Measurements from ENCODE around the gene GLB1L2. TPM values are rescaled to one million over a fixed set of nuclear protein-coding genes. Genes with fewer than 3 reads are reported as not detected.

Gene GLB1L2
- total and polyA plus RNA-seq, 7 experiments from 2014 or later = 0.26 to 2.4 (median 1.4) TPM

DNA sequence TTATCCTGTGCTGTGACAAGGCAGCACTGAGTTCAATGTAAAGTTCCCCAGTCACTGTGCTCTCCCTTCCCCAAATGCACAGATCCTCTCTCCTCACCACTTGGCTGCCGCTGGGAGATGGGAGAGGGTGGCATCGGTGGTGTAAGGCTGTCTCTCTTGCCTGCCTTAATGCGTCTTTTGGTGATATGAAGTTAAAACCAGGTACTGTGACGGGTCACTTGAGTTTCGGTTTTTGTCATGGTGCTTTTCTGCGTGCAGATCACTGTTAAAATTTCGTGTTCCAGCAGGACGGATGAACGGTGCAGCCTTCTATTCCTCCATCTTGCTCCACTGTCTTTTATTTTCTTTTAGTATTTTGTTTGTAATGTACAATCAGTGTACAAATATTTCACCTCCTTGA lies 18.6 kb downstream of the GLB1L2 start:
- Histone ChIP-seq H3K4me3 (ENCODE audit: low read length) (no peak overlapping the region), H3K9me3 (ENCODE audit: control insufficient read depth in 2 of 3, low read length in 3 of 3) (no peaks in the 10 kb centered on the region), H3K27me3 (ENCODE audit: control insufficient read depth in 2 of 2, insufficient read depth in 2 of 2, low read length in 2 of 2) (no peaks in the 10 kb centered on the region), H3K36me3 (ENCODE audit: control insufficient read depth in 2 of 3, insufficient read depth in 3 of 3, low read length in 3 of 3) (no peaks in the 10 kb centered on the region), H3K27ac (ENCODE audit: low read depth, low read length) (no peak overlapping the region), H3K4me1 (ENCODE audit: control insufficient read depth in 2 of 2, insufficient read depth in 2 of 2, low read length in 2 of 2) (peaks cover 4 to 16% of the 10 kb centered on the region in 2 donors)
- intact Hi-C loops (cut with micrococcal nuclease) = no loop called here
- POLR2A ChIA-PET = no interaction called here
- H3K27ac Mint-ChIP-seq = peak overlapping the region in 1 of 9 donors; percentile 83
- peaks cover 0 to 27% (median 7%) of the 10 kb centered on the region in 7 donors for H3K4me1 Mint-ChIP-seq
- CTCF ChIA-PET = no interaction called here
- no peak for DNase-seq
- H3K9me3 Mint-ChIP-seq = peaks cover 0 to 8% (median 0%) of the 10 kb centered on the region in 11 donors
- ATAC-seq = no peak
- peaks cover 0 to 7% (median 0%) of the 10 kb centered on the region in 5 donors for H3K27me3 Mint-ChIP-seq
- H3K4me3 Mint-ChIP-seq = no peak overlapping the region
- peaks cover 0 to 6% (median 3%) of the 10 kb centered on the region in 5 donors for H3K36me3 Mint-ChIP-seq

DNA sequence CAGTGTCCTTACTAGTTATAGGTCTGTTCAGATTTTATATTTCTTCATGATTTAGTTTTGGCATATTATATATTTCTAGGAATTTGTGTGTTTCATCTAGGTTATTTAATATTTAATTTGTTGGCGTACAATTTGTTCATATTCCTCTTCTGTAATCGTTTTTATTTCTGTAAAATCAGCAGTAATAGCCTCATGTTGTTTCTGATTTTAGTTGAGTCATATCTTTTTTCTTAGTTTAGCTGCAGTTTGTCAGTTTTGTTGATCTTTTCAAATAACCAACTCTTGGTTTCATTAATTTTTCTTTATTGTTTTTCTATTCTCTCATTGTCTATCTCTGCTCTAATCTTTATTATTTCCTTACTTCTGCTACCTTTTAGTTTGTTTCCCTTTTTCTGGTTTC lies 20.3 kb downstream of the GLB1L2 start:
- DNase-seq = no peak
- Histone ChIP-seq H3K4me1 (ENCODE audit: control insufficient read depth in 2 of 2, insufficient read depth in 2 of 2, low read length in 2 of 2) (peaks cover 4 to 16% of the 10 kb centered on the region in 2 donors), H3K27ac (ENCODE audit: low read depth, low read length) (no peak overlapping the region), H3K9me3 (ENCODE audit: control insufficient read depth in 2 of 3, low read length in 3 of 3) (no peaks in the 10 kb centered on the region), H3K36me3 (ENCODE audit: control insufficient read depth in 2 of 3, insufficient read depth in 3 of 3, low read length in 3 of 3) (no peaks in the 10 kb centered on the region), H3K4me3 (ENCODE audit: low read length) (no peak overlapping the region), H3K27me3 (ENCODE audit: control insufficient read depth in 2 of 2, insufficient read depth in 2 of 2, low read length in 2 of 2) (no peaks in the 10 kb centered on the region)
- POLR2A ChIA-PET = no interaction called here
- peaks cover 0 to 7% (median 0%) of the 10 kb centered on the region in 5 donors for H3K27me3 Mint-ChIP-seq
- intact Hi-C loops (cut with micrococcal nuclease) = no loop called here
- peaks cover 0 to 7% (median 3%) of the 10 kb centered on the region in 5 donors for H3K36me3 Mint-ChIP-seq
- peaks cover 0 to 30% (median 7%) of the 10 kb centered on the region in 7 donors for H3K4me1 Mint-ChIP-seq
- peaks cover 0 to 8% (median 0%) of the 10 kb centered on the region in 11 donors for H3K9me3 Mint-ChIP-seq
- no peak for ATAC-seq
- CTCF ChIA-PET = no interaction called here
- H3K4me3 Mint-ChIP-seq = no peak overlapping the region
- no peak overlapping the region for H3K27ac Mint-ChIP-seq

DNA sequence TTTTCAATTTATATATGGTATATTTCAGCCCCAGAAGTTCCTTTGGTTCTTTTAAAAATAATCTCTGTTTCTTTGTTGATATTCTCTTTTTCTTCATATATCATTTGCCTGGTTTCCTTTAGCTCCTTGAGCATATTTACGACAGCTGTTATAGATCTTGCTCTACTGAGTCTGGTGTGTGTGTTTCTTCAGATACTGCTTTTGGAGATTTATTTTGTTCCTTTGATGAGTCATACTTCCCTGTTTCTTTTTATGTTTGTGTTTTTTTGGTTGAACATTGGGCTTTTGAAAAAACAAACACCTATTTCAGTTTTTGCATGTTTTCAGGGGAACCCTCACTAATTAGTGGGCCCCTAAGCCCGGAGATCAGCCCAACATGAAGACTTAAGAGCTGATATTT lies 23.3 kb downstream of the GLB1L2 start:
- H3K36me3 Mint-ChIP-seq = peaks cover 0 to 10% (median 3%) of the 10 kb centered on the region in 5 donors
- Histone ChIP-seq H3K36me3 (ENCODE audit: control insufficient read depth in 2 of 3, insufficient read depth in 3 of 3, low read length in 3 of 3) (no peaks in the 10 kb centered on the region), H3K4me1 (ENCODE audit: control insufficient read depth in 2 of 2, insufficient read depth in 2 of 2, low read length in 2 of 2) (peaks cover 4% of the 10 kb centered on the region in 2 donors), H3K27ac (ENCODE audit: low read depth, low read length) (no peak overlapping the region), H3K4me3 (ENCODE audit: low read length) (no peak overlapping the region), H3K9me3 (ENCODE audit: control insufficient read depth in 2 of 3, low read length in 3 of 3) (no peaks in the 10 kb centered on the region), H3K27me3 (ENCODE audit: control insufficient read depth in 2 of 2, insufficient read depth in 2 of 2, low read length in 2 of 2) (no peaks in the 10 kb centered on the region)
- POLR2A ChIA-PET = interaction anchor here (0.5 kb wide), 1 partner anchor 290 kb away, joined by 3 read pairs; no protein-coding TSS in a partner anchor
- no peak for DNase-seq
- CTCF ChIA-PET = interaction anchor here (0.5 kb wide), 1 partner anchor 119 kb away, joined by 3 read pairs; no protein-coding TSS in a partner anchor
- peaks cover 0 to 23% (median 4%) of the 10 kb centered on the region in 7 donors for H3K4me1 Mint-ChIP-seq
- peaks cover 0 to 7% (median 6%) of the 10 kb centered on the region in 5 donors for H3K27me3 Mint-ChIP-seq
- H3K9me3 Mint-ChIP-seq = peaks cover 0 to 8% (median 0%) of the 10 kb centered on the region in 11 donors
- no peak for ATAC-seq
- intact Hi-C loops (cut with micrococcal nuclease) = no loop called here
- H3K4me3 Mint-ChIP-seq = no peak overlapping the region
- no peak overlapping the region for H3K27ac Mint-ChIP-seq

DNA sequence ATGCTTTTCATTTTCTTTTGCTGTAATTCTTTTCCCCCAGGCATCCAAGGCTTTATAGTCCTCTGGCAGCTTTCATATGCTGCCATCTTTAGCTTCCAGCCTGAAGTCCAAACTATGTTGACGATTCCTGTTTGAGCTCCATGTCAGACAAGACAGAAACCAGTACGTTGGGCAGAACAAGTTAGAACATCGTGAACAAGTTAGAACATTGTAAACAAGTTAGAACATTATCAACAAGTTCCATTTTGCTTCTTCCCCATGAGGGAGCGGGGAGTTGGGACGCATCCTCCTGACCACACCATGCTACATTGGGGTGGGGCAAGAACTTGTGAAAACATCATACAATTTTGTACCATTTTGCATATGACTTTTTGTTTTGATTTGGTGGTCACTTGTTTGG lies 23.9 kb downstream of the GLB1L2 start:
- intact Hi-C loops (cut with micrococcal nuclease) = no loop called here
- POLR2A ChIA-PET = no interaction called here

DNA sequence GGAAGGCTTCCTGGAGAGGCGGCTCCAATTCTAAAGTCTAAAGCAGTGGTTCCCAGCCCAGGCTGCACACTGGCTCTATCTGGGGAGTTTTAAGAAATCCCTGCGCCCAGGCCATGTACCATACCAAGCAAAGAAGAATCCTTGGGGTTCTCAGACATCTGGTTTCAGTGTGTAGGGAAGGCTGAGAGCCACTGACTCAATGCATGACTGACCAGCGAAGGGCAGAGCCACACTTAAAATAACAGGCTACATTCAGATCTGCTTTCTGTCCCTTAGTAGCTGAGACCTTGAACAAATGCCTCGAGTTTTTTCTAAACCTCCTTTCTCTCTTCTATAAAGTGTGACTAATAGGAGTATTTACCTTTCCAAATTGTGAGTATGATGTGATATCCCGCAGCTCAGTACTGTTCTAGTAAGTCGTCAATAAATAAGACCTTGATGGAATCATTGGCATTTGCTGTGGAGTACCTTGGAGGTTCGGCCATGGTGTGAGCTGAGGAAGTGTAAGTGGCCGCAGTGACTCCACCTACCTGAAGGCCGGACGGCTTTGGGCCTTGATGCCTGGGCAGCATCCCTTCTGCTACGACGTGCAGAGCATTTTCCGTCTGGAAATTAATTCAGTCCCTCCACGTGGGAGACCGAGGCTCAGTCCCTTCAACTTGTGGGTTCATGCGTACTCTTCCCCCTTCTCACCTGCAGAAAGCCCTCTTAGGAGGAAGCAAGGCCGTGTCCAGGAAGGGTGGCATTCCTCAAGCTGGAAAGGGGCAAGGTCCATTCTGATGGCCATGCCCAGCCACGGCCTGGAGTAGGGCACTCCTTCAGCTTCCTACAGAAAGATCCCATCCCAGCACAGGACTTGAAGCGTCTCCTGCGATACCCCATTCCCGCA lies 25.1 kb downstream of the GLB1L2 start:
- ChIA-PET POLR2A (no interaction called here), CTCF (no interaction called here)
- H3K4me3 Mint-ChIP-seq = no peak overlapping the region
- H3K4me1 ChIP-seq (ENCODE audit: control insufficient read depth in 2 of 2, insufficient read depth in 2 of 2, low read length in 2 of 2) = peaks cover 0 to 6% of the 10 kb centered on the region in 2 donors
- no peak overlapping the region for H3K27ac Mint-ChIP-seq
- no peaks in the 10 kb centered on the region for H3K36me3 ChIP-seq (ENCODE audit: control insufficient read depth in 2 of 3, insufficient read depth in 3 of 3, low read length in 3 of 3)
- peaks cover 0 to 8% (median 0%) of the 10 kb centered on the region in 11 donors for H3K9me3 Mint-ChIP-seq
- no peak for ATAC-seq
- no peaks in the 10 kb centered on the region for H3K27me3 ChIP-seq (ENCODE audit: control insufficient read depth in 2 of 2, insufficient read depth in 2 of 2, low read length in 2 of 2)
- H3K27ac ChIP-seq (ENCODE audit: low read depth, low read length) = no peak overlapping the region
- no peak for DNase-seq
- intact Hi-C loops (cut with micrococcal nuclease) = no loop called here
- peaks cover under 1 to 10% (median 6%) of the 10 kb centered on the region in 5 donors for H3K27me3 Mint-ChIP-seq
- peaks cover 0 to 11% (median 3%) of the 10 kb centered on the region in 5 donors for H3K36me3 Mint-ChIP-seq
- H3K4me1 Mint-ChIP-seq = peaks cover 3 to 24% (median 12%) of the 10 kb centered on the region in 7 donors
- H3K4me3 ChIP-seq (ENCODE audit: low read length) = no peak overlapping the region
- H3K9me3 ChIP-seq (ENCODE audit: control insufficient read depth in 2 of 3, low read length in 3 of 3) = no peaks in the 10 kb centered on the region

More for the DNA sequence above, 23.9 kb downstream of the GLB1L2 start:
- H3K9me3 ChIP-seq (ENCODE audit: control insufficient read depth in 2 of 3, low read length in 3 of 3) = no peaks in the 10 kb centered on the region
- no peak for ATAC-seq
- H3K36me3 ChIP-seq (ENCODE audit: control insufficient read depth in 2 of 3, insufficient read depth in 3 of 3, low read length in 3 of 3) = no peaks in the 10 kb centered on the region
- H3K4me1 Mint-ChIP-seq = peaks cover 0 to 21% (median 7%) of the 10 kb centered on the region in 7 donors
- H3K27me3 ChIP-seq (ENCODE audit: control insufficient read depth in 2 of 2, insufficient read depth in 2 of 2, low read length in 2 of 2) = no peaks in the 10 kb centered on the region
- peaks cover 0 to 8% (median 6%) of the 10 kb centered on the region in 5 donors for H3K27me3 Mint-ChIP-seq
- no peak overlapping the region for H3K4me3 ChIP-seq (ENCODE audit: low read length)
- no peak overlapping the region for H3K27ac Mint-ChIP-seq
- H3K27ac ChIP-seq (ENCODE audit: low read depth, low read length) = no peak overlapping the region
- H3K9me3 Mint-ChIP-seq = peaks cover 0 to 8% (median 0%) of the 10 kb centered on the region in 11 donors
- no peak overlapping the region for H3K4me3 Mint-ChIP-seq
- DNase-seq = no peak
- H3K4me1 ChIP-seq (ENCODE audit: control insufficient read depth in 2 of 2, insufficient read depth in 2 of 2, low read length in 2 of 2) = peaks cover 0 to 6% of the 10 kb centered on the region in 2 donors
- CTCF ChIA-PET = no interaction called here
- H3K36me3 Mint-ChIP-seq = peaks cover 0 to 11% (median 3%) of the 10 kb centered on the region in 5 donors

GRCh38 chr11:134357545-134357839 lies 25.7 kb downstream of the GLB1L2 start:
- DNase-seq = no peak
- Mint-ChIP-seq H3K4me3 (no peak overlapping the region), H3K4me1 (peaks cover 6 to 26% (median 16%) of the 10 kb centered on the region in 7 donors), H3K9me3 (peaks cover 0 to 8% (median 0%) of the 10 kb centered on the region in 11 donors), H3K36me3 (peaks cover 0 to 11% (median 3%) of the 10 kb centered on the region in 5 donors), H3K27ac (no peak overlapping the region), H3K27me3 (peaks cover 3 to 13% (median 7%) of the 10 kb centered on the region in 5 donors)
- intact Hi-C loops (cut with micrococcal nuclease) = no loop called here
- Histone ChIP-seq H3K4me1 (ENCODE audit: control insufficient read depth in 2 of 2, insufficient read depth in 2 of 2, low read length in 2 of 2) (peaks cover 0 to 6% of the 10 kb centered on the region in 2 donors), H3K27me3 (ENCODE audit: control insufficient read depth in 2 of 2, insufficient read depth in 2 of 2, low read length in 2 of 2) (no peaks in the 10 kb centered on the region), H3K4me3 (ENCODE audit: low read length) (no peak overlapping the region), H3K27ac (ENCODE audit: low read depth, low read length) (no peak overlapping the region), H3K36me3 (ENCODE audit: control insufficient read depth in 2 of 3, insufficient read depth in 3 of 3, low read length in 3 of 3) (no peaks in the 10 kb centered on the region), H3K9me3 (ENCODE audit: control insufficient read depth in 2 of 3, low read length in 3 of 3) (no peaks in the 10 kb centered on the region)
- no peak for ATAC-seq
- POLR2A ChIA-PET = no interaction called here
- CTCF ChIA-PET = no interaction called here

All from naive thymus-derived CD4-positive, alpha-beta T cell (primary cell).